OCI-LY1 (cell line): ENCODE data around the gene HAND2.

Experiments
- H2AFZ ChIP-seq: fragments of 200-600 bp; sonication (generic), shearing (Covaris generic); 2 replicates; pipeline ENCODE4 v1.6.0; 2014; ENCODE audit warnings: antibody characterized with exemption, mild to moderate bottlenecking, low read length
- H3F3A ChIP-seq: fragments of 200-600 bp; sonication (generic), shearing (Covaris generic); 2 replicates; pipeline ENCODE4 v1.6.0; 2014; ENCODE audit warnings: mild to moderate bottlenecking, antibody characterized with exemption, low read length, moderate library complexity; ENCODE audit not compliant: insufficient read depth
- H3K27ac ChIP-seq: fragments of 200-600 bp; sonication (generic); 2 replicates; pipeline ENCODE4 v1.5.1; 2014; ENCODE audit warnings: low read length, mixed run types, mild to moderate bottlenecking, low read depth; ENCODE audit not compliant: poor library complexity, severe bottlenecking
- H3K27me3 ChIP-seq: fragments of 200-600 bp; sonication (generic); 2 replicates; pipeline ENCODE4 v1.6.0; 2014; ENCODE audit warnings: antibody characterized with exemption, mild to moderate bottlenecking, low read length, moderate library complexity; ENCODE audit not compliant: insufficient read depth
- H3K36me3 ChIP-seq: fragments of 200-600 bp; sonication (generic); 2 replicates; pipeline ENCODE4 v1.6.1; 2014; ENCODE audit warnings: mild to moderate bottlenecking, antibody characterized with exemption, low read length, moderate library complexity, mixed read lengths; ENCODE audit not compliant: insufficient read depth
- H3K4me1 ChIP-seq: fragments of 200-600 bp; sonication (generic); 2 replicates; pipeline ENCODE4 v1.5.1; 2014; ENCODE audit warnings: mild to moderate bottlenecking, low read length, moderate library complexity; ENCODE audit not compliant: insufficient read depth, severe bottlenecking
- H3K4me2 ChIP-seq: fragments of 200-600 bp; sonication (generic), shearing (Covaris generic); 2 replicates; pipeline ENCODE4 v1.6.1; 2014; ENCODE audit warnings: low read length
- H3K4me3 ChIP-seq: fragments of 200-600 bp; sonication (generic); 2 replicates; pipeline ENCODE4 v1.5.1; 2014; ENCODE audit warnings: low read length, low read depth, mild to moderate bottlenecking, mixed read lengths; ENCODE audit not compliant: poor library complexity, severe bottlenecking
- H3K79me2 ChIP-seq: fragments of 200-600 bp; shearing (Covaris generic); 2 replicates; pipeline ENCODE4 v1.6.1; 2016; ENCODE audit warnings: mixed run types, low read length, mixed read lengths; ENCODE audit not compliant: insufficient read depth
- H3K9ac ChIP-seq: fragments of 200-600 bp; sonication (generic), shearing (Covaris generic); 2 replicates; pipeline ENCODE4 v1.6.1; 2014; ENCODE audit warnings: mild to moderate bottlenecking, low read length, mixed read lengths
- H3K9me2 ChIP-seq: fragments of 200-600 bp; sonication (generic), shearing (Covaris generic); 2 replicates; pipeline ENCODE4 v1.6.1; 2014; ENCODE audit warnings: low read depth, mild to moderate bottlenecking, low read length, mixed read lengths
- H3K9me3 ChIP-seq: fragments of 200-600 bp; shearing (Covaris generic); 2 replicates; pipeline ENCODE4 v1.6.1; 2014; ENCODE audit warnings: low read length, mixed read lengths
- H4K20me1 ChIP-seq: fragments of 200-600 bp; sonication (generic), shearing (Covaris generic); 2 replicates; pipeline ENCODE4 v1.6.0; 2016; ENCODE audit warnings: mild to moderate bottlenecking, low read length; ENCODE audit not compliant: insufficient read depth
- CTCF ChIP-seq: fragments of 200-600 bp; sonication (generic), shearing (Covaris generic); IDR thresholded peaks from 2 replicates; pipeline ENCODE4 v1.5.1; 2017; ENCODE audit warnings: mild to moderate bottlenecking, antibody characterized with exemption, low read length, moderate library complexity, mixed read lengths
- EZH2 ChIP-seq: fragments of 200-600 bp; sonication (generic), shearing (Covaris generic); IDR thresholded peaks from 2 replicates; pipeline ENCODE4 v1.8.0; 2017; ENCODE audit warnings: borderline replicate concordance, mixed run types, mild to moderate bottlenecking, antibody characterized with exemption, low read length, moderate library complexity, mixed read lengths

Gene HAND2

GRCh38 chr4:173489514-173489913 lies 40.5 kb downstream of the HAND2 start:
- no peaks in the 10 kb centered on the region for H3K79me2 ChIP-seq
- H3K36me3 ChIP-seq: no peaks in the 10 kb centered on the region
- H3K9me2 ChIP-seq: no peaks in the 10 kb centered on the region
- no peak overlapping the region for H3K9ac ChIP-seq
- H3K4me2 ChIP-seq: no peak overlapping the region
- no peaks in the 10 kb centered on the region for H3K27me3 ChIP-seq
- H3K4me1 ChIP-seq: peaks cover 5% of the 10 kb centered on the region
- no peaks in the 10 kb centered on the region for H3K9me3 ChIP-seq
- no peak overlapping the region for H3K4me3 ChIP-seq
- no peak overlapping the region for H2AFZ ChIP-seq
- no peak overlapping the region for H3K27ac ChIP-seq
- H4K20me1 ChIP-seq: no peaks in the 10 kb centered on the region
- no peaks in the 10 kb centered on the region for H3F3A ChIP-seq
- TF ChIP-seq EZH2 (no peak), CTCF (no peak)

GRCh38 chr4:173488656-173489055 lies 41.4 kb downstream of the HAND2 start:
- no peak overlapping the region for H3K9ac ChIP-seq
- TF ChIP-seq CTCF (no peak), EZH2 (no peak)
- H3K36me3 ChIP-seq: no peaks in the 10 kb centered on the region
- peaks cover under 1% of the 10 kb centered on the region for H3K4me1 ChIP-seq
- no peaks in the 10 kb centered on the region for H3K9me3 ChIP-seq
- H2AFZ ChIP-seq: no peak overlapping the region
- no peaks in the 10 kb centered on the region for H3K27me3 ChIP-seq
- H3K4me2 ChIP-seq: no peak overlapping the region
- H3F3A ChIP-seq: no peaks in the 10 kb centered on the region
- no peaks in the 10 kb centered on the region for H4K20me1 ChIP-seq
- H3K4me3 ChIP-seq: no peak overlapping the region
- H3K27ac ChIP-seq: no peak overlapping the region
- no peaks in the 10 kb centered on the region for H3K9me2 ChIP-seq
- H3K79me2 ChIP-seq: no peaks in the 10 kb centered on the region

GRCh38 chr4:173488074-173488473 lies 42.0 kb downstream of the HAND2 start:
- Histone ChIP-seq H3K4me1 (no peaks in the 10 kb centered on the region), H3K4me3 (no peak overlapping the region), H3K79me2 (no peaks in the 10 kb centered on the region), H3K36me3 (no peaks in the 10 kb centered on the region), H2AFZ (no peak overlapping the region), H4K20me1 (no peaks in the 10 kb centered on the region), H3K27me3 (no peaks in the 10 kb centered on the region), H3K9ac (no peak overlapping the region), H3K4me2 (no peak overlapping the region), H3K9me2 (no peaks in the 10 kb centered on the region), H3K9me3 (no peaks in the 10 kb centered on the region), H3K27ac (no peak overlapping the region), H3F3A (no peaks in the 10 kb centered on the region)
- TF ChIP-seq EZH2: no peak
- no peak for TF ChIP-seq CTCF
